ENCODE data around the gene TOMM5.

Gene TOMM5
- 3.6 to 4.6 reads per million in 2 donors for total RNA-seq

GRCh38 chr9:37592108-37592951, at the start of gene TOMM5:
Gene TOMM5 (minus strand): TSS chr9:37592597. CDS start chr9:37592532, 65 bp downstream.
- peak; percentile 87 for DNase-seq

DNA sequence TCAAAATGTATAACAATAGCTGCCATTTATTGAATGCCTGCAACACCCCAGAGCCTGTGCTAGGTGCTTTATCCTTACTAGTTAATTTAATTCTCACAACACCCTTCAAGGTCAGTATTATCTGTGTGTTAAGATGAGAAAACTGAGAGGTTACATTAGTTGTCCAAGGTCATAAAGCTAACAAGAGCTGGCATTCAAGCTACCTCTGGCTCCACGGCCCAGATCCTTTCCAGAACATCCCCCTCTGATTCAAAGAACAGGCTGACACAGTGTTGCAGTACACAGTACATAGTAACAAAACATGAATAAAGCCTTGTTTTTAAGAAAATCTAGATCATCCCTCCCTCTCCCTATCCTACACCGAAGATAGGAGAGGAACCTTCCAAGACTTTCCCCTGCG, 48.9 kb upstream of the TOMM5 start:
- DNase-seq, result no peak

DNA sequence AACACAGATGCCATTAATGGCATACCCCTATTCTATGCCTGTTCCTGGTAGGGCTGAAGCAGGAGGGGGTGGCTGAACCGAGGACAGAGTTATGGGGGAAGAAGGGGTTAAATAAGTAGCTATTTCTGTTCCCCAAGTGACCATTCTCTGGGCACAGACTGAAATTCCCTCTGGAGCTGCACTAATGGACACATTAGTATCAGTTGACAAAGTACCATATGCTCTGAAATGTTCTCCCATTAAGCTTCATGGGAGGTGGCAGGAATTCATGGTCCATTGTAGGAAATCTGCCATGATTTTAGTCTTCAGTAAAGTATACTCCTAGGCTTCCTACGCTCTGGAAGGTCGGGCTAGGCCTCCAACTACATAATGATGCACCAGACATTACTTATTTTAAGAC, 47.8 kb upstream of the TOMM5 start:
- no peak for DNase-seq

- DNase-seq, result no peak
Measured at GRCh38 chr9:37639841-37640240, 47.4 kb upstream of the TOMM5 start.

DNA sequence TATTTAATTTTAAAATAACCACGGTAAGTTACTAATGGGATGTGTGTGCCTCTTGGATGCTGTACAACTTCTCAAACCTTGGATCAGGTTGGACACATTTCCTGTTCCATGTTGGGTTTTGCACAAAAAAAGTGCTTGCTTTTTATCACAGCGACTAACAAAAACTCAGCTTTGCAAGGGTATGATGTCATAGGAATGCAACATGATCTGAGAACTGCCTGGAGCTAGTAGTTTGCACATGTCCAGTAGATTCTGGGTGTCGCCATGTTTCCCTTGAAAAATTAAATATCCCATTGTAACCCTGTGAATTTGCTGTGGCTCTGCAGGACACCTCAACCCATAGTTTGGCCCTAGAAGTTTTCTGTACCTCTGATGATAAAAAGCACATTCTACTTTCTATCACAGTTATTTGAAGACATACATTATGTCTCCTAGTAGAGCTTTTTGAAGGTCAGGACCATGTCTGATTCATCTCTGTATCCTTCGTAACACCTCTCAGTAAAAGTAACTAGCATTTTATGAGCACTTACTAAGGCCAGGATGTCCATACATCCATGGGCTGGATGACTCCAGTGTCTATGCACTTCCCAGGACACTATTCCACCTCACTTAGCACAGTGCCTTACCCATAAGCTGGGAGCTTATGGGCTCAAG, 46.8 kb upstream of the TOMM5 start:
- no peak for DNase-seq

- DNase-seq, result no peak
Measured at GRCh38 chr9:37636511-37637448, 44.4 kb upstream of the TOMM5 start.

- DNase-seq, result no peak
Measured at GRCh38 chr9:37635808-37636207, 43.4 kb upstream of the TOMM5 start.

- no peak for DNase-seq
Measured at GRCh38 chr9:37632479-37632878, 40.1 kb upstream of the TOMM5 start.

DNA sequence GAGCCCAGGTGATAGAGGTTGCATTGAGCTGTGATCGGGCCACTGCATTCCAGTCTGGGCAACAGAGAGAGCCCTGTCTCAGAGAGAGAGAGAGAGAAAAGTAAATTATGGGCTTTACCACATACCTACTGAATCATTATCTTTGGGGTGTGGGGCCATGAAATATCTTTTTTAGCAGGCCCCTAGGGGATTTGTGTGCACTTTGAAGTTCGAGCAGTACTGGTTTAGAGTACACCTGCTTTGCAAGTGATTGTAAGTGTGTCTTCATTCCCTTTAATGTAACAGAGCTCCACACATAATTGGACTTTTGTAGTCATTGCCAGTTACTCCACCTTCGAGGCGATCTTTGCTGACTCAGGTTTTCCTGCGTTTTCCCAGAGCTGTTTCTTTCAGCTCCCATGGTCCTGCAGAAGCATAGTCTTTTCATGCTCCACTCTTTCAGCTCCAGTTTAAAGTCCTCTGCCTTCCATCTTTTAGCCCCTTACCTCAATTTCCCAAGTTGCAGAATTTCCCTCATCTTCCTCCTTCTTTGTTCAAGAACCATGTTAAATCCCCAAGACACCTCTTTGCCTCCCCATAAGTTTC, 34.4 kb upstream of the TOMM5 start:
- no peak for DNase-seq

DNA sequence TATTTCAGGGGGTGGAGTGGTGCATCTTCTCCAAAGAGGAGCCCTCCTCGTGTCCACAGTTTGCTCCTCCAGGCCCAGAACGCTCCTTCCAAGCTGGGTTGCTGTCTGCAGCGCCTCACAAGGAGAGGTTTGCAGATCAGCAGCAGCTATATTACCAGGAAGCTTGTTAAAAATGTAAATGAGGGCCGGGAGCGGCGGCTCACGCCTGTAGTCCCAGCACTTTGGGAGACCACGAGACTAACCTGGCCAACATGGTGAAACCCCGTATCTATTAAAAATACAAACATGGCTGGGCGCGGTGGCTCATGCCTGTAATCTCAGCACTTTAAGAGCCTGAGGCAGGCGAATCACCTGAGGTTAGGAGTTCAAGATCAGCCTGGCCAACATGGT, 33.4 kb upstream of the TOMM5 start:
- no peak for DNase-seq

- no peak for DNase-seq
Measured at GRCh38 chr9:37625036-37625757, 32.8 kb upstream of the TOMM5 start.

GRCh38 chr9:37624073-37624472, 31.7 kb upstream of the TOMM5 start:
- DNase-seq, result no peak

GRCh38 chr9:37623267-37623666, 30.9 kb upstream of the TOMM5 start:
- no peak for DNase-seq

GRCh38 chr9:37622462-37622861, 30.1 kb upstream of the TOMM5 start:
- DNase-seq, result no peak

DNA sequence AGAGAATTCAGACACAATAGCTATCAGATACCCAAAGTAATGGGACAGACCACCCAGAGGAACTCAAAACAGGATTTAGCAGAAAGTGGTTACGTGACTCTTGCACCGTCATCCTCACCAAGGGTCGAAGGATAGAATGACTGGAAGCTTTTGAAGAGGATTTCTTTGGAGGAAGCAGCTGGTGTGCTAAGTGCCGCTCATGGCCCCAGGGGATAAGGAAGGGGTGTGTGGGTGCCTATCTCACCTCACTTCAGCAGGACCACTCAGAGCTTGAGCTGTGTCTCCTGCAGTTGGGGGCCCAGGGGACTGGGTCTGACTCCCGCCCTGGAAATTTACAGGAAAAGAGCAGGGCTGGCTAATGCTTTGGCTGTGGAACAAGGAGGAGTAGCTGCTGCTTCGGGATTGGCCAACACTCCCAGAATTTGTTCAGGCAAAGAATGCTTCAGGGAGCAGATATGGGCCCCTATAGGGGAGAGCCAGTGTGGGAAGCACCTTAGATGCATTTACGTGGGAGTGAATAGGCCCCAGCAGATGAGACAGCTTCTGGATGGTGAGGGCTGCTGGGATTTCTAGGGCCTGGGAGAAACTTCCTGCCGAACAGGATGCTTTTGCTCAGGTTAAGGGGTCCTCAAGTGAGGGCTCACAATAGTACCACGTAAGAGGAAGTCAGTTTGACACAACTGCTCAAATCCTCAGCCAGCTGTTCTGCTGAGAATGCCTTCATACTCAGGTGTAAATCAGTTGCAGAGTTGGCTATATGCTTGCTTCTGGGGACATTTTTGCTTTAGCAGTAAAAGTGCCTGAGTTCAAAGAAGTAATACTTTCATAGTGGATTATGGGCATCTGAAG, 29.1 kb upstream of the TOMM5 start:
- DNase-seq, result no peak

- DNase-seq, result no peak
Measured at GRCh38 chr9:37620396-37620795, 28.0 kb upstream of the TOMM5 start.

DNA sequence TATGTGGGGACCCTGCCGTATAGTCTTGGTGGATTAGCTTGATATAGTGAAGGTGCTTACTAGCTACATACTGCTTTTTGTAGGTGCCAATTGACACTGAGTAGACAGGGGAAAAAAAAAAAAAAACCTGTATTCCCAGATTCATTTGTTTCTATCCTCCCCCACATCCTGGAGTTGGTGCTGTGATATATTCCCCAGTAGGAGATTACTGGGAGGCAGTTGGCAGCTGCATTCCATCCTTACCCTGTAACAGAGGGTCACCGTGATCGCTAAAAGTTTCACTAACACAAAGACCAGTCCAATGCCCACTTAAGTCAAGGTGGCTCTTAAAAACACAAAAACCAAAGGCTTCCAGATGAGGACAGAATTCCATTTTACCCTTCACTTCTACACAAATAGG, 27.4 kb upstream of the TOMM5 start:
- no peak for DNase-seq

DNA sequence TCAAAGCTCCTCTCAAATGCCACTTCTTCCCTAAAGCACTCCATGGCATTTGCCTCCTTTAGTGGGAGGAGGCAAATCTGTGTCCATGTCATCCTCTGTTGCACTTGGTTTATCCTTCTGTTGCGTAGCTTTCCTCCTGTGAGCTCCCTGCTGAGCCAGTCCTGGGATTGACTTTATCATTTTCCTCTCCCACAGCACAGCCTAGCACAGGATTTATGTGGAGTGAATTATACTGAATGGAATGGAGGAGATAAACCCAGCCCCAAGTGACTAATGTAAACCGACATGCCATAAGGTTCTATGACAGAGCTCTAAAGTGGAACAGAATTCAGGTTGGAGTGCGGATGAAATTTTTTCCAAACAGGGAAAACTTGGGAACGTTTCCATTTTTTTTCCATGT, 26.4 kb upstream of the TOMM5 start:
- DNase-seq, result no peak

DNA sequence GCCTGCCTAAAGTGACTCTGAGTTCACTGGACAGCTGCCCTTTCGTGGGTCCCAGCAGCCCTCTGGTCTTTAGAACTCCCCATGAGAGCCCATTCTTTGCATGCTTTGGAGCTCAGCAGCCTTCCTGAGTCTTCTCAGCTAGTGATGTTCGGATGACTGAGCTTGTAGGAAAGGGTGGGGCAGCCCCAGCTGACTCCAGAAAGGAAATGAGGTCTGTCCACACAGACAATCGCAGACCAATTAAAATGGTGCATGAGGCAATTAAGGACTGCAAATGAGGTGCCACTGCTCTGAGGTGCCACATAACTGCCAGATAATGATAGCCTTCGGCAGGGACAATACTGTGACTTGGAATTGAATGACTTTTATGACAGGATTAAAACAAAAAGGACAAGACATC, 25.4 kb upstream of the TOMM5 start:
- no peak for DNase-seq

- DNase-seq, result no peak
Measured at GRCh38 chr9:37617161-37617560, 24.8 kb upstream of the TOMM5 start.

DNA sequence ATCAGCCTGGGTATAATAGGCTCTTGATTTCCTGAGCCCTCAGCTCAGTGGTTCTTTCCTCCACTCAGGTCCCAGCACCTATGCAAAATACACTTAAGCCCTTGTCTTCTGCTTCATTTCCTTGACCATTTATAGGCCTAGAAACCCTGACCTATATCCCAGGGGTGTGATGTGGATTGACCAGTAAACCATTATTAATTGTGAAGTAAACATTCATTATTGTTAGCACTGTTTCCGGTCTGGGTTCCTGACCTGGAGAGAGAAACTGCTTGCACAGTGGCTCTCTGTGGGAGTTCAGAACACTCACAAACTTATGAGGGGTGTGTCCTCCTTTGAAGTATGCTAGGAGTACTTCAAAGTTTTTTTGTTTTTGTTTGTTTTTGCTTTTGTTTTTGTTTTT, 19.6 kb upstream of the TOMM5 start:
- DNase-seq, result no peak

All from T-helper 9 cell (primary cell).